Hematopoietic multipotent progenitor cell treated with erythropoietin and hydrocortisone succinate and interleukin-3 and kit ligand, for 4 days (in vitro differentiated cells): ENCODE measurements around the gene LHPP.

Source experiments
- DNase-seq: peaks from one replicate; pipeline ENCODE4 v3.0.0-alpha.2; 2015

The LHPP gene

DNA sequence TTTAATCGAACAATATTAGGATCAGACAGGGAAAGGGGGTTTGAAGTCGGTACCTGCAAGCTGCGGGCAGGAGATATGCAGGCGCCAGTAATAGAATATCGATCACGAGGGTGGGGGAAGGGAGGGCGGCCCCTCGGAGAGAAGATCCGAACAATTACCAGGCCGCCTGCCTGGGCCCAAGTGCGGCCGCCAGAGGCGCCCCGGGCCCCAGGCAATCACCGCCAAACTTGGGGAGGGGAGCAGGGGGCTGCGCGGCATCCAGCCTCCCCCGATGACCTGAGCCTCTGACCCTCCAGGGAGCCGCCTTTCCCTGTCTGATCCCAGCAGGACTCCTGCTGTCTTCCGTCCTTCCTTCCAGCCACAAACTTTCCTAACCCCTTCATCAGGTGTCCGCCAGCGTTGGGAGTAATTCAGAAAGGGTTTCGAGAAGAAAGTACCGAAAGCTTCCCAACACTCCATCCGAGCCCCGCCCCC is 12.9 kb upstream of the LHPP start:
- DNase-seq: no peak

DNA sequence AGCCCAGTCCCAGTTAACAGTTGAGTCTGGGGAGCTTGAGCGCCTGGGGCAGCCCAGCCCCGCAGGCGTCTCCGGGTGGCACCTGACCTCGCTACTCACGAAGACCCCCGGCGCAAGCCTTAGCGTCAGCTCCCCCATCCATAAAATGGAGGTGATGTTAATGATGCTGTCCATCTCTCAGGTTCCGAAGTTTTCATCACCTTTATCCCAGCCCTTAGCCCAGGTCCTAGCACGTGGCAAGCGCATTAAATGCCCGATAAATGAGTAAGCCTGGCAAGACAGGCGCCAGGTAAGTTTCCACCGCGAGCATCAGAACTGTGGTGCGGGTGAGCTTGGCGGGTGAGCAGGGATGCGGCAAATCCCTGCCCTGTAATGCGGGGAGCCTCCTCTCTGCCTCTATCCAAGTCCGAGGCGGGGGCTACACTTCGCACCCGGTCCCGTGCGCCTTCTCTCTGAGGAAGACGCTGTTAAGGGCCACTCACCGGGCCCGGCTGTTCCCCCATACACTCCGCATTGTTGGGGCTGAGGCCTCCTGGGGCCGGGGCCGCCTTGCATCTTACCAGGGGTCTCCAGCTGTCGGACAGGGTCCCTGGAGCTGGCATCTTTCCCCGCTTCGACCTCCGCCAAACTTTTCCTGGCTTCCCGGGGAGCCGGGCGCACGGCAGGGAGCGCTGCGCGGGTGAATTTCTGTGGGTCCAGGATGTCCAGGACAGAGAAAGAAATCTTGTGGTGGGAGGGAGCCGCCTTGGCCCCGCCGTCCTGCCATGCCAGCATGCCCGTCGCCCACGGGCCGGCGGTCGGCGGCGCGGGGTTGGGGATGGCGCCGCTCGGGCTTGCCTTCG is 12.2 kb upstream of the LHPP start:
- no peak for DNase-seq

DNA sequence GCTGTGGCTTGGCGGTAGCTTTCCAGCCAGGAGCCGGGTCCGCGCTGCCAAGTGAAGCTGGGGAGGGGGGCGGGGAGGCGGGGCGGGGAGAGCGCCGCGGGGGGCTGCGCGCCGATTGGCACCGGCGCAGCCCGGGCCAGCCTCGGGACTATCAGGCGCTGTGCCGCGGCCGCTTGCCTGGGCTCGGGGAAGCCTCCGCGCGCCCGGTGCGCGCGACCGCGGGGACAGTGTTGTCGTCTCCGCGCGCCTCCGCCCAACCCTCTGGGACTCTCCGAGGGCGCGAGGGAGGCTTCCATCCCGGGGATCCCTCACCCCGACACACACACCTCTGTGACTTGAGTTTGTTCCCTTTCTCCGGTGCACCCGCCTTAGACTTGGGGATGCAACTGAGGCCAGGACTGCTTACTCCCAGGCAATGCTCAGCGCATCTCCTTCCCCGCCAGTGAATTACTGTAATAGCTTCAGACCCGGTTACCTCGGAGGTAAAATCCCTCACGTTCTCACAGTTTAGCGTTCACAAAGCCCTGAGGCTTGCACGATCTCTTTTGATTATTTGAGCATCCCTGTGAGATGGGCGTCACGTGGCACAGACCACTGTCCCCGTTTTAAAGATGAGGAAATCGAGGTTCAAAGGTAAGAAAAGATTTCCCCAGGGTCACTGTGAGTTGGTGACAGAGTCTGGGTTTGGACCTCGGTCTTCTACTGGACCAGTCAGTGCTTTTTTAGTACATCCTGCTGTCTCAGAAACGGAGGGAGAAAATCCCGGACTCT is 11.4 kb upstream of the LHPP start, which contains the start of gene NKX1-2:
Gene NKX1-2, minus strand, starts transcription at position 24 of the 771 bp plus-strand sequence. CDS start 92 bp downstream, outside the sequence.
- DNase-seq: no peak

DNA sequence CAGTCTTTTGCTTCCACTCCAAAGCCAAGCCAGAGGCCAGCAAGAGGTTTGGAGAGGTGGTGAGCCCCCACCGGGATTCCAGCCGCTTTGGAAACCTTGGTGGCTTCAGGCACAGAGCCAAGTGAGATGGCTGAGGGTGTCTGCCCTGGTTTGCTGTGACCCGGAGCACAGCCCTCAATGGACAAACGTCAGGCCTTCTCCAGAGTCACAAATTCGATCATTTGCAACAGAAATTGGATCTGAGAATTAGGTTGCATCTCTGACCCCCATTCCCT is 10.9 kb upstream of the LHPP start:
- DNase-seq: no peak

DNA sequence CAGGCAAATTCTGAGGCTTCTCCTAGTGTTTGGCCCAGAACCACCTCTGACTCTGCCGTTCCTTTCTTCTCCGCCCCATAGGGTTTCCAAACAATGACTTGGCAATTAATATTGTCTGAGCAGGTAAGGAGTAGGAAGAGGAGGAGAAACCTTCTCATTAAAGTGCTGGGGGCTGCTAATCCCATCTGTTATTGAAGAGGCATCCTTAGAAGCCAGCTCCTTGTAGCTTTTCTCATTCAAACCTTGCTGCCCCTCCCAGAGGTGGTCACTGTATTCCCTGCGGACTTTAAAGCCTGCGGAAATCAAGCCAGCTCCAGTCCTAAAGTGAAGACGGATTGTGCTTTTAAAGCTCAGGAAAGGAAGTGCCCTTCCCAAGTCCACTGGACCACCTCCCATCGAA is 10.3 kb upstream of the LHPP start:
- DNase-seq: no peak

DNA sequence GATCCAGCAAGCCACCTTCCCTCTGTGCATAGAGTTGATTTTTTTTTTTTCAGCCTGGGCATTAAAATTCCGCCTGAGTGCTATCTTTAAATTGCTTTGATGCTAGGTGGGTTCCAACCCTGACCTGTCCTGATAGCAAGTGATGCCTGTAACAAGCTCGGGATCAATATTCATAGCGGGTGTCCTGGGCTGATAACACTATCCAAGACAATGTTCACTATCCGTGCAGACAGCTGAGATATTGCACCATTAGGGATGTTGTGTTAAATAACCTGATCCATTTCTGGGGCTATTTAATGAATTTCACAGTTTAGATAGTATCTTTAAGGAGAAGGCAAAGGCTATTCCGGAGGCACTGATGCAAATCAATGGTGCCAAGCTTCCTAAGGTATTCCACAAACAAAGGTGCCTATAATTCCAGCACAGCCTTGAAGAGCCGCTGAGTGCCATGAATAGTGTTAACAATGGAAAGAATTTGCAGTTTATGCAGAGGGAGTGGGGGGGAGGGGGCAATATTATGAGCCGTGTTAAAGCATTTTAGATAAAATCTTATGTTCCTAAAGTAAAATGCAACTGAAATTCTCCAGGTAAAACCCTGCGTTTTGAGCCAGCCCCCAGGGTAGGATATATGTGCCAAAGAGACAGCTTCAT is 7.5 kb upstream of the LHPP start:
- DNase-seq: no peak

DNA sequence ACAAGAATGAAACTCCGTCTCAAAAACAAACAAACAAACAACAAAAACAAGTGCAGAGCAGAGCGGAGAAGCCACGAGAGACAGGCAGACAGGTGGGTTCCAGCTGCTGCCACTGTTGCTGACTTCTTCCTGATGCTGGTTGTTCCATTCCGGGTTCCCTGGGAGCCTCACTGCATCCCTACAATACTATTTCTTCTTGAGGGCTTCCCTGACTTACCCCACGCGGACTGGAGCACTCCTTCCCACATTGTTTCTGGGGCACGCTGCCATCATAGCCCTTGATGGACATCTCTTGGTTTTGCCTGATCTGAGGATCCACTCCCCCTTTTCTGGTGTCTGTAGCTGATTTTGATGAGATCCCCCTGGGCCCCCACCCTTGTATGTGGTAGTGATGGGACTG is 6.2 kb upstream of the LHPP start:
- DNase-seq: no peak

DNA sequence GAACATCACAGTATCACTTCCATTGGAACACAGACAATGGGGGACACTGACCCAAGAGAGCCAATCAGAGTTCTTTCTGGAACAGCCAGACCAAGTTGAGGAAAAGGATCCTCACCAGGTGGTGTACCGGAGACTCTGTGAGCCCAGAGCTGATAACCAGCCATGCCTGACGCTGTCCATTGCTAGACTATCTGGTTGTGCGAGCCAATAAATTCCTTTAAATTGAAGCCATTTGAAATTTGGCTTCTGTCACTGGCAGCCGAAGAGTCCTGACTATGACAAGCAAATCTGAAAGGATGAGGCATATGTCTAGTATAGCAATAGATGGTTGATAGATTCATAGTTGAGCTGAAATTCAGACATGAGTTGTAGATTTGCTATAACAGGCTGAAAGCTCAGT is 3.1 kb upstream of the LHPP start:
- no peak for DNase-seq

DNA sequence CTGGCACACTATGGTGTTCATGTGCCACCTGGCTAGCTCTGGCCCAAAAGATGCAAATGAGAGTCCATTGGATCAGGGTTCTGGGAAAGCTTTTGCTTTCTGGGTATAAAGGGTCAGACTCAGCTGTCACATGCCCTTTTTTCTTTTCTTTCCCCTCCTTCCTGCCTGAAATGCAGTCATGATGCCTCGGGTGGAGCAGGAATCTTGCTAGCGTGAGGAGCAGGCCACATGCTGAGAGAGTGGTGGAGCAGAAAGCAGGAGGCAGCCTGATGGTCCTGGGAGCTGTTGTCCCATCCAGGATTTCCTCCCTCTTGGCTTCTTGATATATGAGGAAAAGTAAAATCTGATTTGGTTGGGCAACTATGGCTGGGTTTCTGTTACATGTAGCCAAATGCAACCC is 2.7 kb upstream of the LHPP start:
- no peak for DNase-seq

DNA sequence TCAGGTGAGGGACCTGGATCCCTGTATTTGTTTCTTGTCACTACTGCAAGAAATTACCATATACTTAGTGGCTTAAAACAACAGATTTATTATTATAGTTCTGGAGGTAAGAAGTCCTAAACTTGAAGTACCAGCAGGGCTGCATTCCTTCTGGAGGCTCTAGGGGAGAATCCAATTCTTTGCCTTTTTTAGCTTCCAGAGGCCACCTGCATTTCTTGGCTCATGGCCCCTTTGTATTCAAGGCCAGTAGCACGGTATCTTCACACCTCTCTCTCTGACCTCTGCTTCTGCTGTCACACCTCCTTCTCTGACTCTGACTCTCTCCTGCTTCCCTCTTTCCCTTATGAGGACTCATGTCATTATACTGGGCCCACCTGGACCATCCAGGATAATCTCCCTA is 2.2 kb upstream of the LHPP start:
- DNase-seq: no peak

DNA sequence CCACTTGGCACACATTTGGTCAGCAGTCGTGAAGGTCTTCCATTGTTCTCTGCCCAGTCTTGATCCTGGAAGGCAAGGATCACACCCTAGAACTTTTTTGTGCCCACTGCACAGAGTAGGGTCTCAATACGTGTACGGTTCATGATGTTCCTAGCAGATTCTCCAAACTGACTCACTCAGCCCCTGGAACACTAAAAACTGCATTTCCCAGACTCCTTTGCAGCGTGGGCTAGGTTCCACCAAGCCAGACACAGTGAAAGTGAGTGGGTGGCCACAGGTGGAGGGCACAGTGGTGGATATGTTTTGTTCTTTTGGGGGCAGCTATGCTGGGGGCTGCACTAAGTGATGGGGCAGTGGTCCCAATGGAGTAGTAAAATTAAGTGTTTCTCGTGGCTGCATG is 1.5 kb upstream of the LHPP start:
- DNase-seq: no peak

DNA sequence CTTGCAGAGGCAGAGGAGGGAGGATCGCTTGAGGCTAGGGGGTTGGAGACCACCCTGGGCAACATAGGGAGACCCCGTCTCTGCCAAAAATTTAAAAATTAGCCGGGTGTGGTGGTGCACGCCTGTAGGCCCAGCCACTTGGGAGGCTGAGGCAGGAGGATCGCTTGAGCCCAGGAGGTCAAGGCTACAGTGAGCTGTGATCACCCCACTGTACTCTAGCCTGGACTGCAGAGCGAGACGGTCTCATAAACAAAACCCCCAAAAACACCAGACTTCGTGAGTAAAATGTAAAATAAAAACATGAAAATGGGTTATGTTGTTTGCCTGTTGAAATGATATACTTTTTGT is 699 bp downstream of the LHPP start:
- no peak for DNase-seq

DNA sequence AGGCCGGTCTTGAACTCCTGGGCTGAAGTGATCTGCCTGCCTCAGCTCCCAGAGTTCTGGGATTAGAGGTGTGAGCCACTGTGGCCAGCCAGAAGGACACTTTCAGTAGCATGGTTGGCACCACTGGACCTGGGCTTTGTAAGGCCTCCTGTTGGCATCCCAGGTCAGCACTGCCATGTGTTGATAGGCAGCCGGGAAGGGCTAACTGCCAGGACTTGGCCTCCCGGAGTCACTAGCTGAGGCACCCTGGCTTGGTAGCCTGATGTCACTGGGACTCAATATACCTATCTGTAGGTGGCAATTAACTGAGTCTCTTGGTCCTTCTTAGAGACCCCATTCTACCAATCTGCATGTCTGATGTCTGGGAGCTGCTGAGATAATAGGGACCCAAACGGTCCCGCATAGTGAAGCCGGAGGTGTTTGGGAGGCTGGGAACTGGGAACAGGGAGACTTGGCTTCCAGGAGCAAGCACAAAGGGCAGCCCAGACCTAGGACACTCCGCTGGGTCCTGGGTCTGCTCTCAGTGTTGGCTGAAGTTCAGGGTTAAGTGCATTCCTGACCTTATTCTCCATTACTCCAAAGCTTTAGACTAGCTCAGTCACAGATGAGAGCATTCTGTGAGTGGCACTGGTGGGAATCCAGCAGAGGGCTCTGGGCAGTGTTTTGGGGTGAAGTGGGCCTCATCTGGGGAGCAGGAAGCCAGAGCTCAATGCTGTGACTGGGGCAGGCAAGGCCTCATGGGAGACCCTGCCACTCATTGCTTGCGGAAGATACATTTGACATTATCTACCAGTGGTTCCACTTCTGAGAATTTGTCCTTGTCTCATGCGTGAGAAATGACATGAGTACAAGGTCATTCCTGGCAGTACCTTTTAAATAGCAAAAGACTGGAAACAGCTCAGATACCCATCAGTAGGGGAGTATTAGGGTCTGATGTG is 2.7 kb downstream of the LHPP start:
- DNase-seq: peak; percentile 40

DNA sequence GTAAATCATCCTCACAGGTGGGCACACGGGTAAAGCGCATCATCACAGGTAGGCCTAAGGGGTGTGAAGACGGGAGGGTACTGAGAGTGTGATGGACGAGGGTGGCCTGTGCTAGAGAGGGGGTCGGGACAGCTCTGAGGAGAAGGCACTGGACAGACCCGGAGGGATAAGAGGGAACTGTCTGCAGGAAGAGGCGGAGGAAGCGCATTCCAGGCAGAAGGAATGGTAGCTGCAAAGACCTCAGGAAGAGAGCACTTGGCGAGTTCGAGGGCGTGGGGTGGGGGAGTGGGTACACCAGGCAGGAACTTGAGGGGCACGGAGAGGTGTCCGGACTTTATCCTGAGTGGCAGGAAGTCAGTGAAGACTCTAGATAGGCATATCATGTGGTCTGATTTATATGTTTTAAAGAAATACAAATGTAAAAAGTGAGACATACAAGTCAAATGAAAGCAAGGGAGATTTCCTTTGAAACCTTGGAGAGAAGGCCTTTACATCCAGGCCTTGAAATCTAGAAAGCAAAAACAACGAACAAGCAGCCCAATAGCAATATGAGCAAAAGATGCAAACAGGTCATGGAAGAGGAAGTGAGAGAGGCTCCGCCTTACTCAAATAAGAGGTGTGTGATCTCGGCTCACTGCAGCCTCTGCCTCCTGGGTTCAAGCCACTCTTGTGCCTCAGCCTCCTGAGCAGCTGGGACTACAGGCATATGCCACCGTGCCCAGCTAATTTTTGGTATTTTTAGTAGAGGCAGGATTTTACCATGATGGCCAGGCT is 3.6 kb downstream of the LHPP start:
- DNase-seq: peak; percentile 66

DNA sequence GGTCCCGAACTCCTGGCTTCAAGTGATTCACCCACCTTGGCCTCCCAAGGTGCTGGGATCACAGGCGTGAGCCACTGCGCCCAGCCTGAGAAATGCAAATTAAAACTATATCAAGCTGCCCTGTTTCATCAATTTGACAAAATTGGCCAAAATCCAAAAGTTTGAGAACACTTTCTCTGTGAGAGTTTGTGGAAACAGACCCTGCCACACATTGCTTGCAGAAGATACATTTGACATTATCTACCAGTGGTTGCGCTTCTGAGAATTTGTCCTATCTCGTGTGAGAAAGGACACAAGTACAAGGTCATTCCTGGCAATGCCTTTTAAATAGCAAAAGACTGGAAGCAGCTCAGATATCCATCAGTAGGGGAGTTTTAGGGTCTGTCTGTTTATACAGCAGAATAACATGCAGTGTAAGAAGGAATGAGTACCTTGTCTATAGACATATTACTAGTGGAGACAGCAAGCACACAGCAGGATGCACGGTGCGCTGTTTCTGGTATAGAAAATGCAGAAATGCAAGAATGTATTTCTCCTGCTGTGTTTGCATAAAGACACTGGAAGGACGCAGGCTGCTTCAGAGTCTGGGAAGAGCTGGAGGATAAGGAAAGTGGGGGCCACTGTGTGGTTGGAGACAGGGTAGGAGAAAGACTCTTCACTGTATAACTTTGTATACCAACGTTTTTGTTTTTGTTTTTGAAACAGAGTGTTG is 4.3 kb downstream of the LHPP start:
- peak; percentile 62 for DNase-seq

DNA sequence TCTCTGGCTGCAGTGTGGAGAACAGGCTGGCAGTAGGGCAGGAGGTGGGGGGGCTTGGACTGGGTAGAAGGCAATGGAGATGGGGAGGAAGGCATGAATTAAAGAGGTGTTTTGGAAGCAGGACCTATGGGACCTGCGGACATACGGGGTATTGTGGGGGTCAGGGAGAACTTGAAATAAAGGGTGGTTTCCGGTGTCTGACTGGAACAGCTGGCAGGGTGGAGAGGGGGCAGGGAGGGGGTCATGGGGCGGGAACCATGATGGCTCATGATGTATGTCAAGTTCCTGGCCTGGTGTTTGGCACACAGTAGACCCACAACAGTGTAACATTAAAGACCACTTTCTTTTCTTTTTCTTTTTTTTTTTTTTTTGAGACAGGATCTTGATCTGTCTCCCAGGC is 5.5 kb downstream of the LHPP start:
- DNase-seq: no peak

DNA sequence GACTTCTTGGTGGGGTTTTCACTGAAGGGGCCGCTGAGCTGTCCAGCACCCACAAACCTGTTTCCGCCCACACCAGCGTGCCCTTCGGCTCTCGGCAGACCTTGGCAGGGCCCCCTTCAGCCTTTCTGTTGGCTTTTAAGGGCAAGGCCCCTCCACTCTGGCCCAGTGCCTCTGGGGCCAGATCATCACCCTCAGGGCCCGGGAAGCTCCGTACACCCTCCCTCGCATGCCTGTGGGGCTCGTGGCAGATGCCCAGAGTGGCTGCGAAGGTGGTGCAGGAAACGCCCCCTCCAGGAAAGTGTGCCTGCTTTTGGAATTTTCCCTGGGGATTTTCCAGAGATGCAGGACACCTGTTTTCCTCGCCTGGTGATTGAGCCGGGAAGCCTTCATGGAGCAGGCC is 7.0 kb downstream of the LHPP start:
- DNase-seq: no peak

DNA sequence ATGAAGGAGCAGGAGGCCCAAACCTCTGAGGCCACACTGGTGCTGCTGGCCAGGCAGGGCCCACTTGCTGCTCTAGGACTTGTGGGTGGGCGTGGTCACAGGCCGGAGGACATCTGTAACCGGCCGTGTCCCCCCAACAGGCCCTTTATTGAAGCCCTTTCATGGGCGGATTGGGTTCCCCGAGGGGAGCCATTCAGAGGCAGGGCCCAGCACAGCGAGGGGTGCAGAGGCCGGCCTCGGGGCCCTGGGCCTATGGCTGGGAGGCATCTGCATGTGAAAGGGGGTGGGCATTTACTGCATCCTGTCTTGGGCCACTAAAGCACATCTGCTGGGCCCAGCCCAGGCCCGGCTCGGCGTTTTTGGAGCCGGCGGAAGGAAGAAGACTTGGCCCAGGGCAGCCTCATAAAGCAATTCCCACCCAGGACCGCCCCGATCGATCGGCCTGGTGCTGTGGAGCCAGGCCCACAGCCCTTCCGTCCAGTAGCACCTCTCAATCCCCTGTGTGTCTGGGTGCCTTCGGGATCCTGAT is 8.4 kb downstream of the LHPP start:
- no peak for DNase-seq

DNA sequence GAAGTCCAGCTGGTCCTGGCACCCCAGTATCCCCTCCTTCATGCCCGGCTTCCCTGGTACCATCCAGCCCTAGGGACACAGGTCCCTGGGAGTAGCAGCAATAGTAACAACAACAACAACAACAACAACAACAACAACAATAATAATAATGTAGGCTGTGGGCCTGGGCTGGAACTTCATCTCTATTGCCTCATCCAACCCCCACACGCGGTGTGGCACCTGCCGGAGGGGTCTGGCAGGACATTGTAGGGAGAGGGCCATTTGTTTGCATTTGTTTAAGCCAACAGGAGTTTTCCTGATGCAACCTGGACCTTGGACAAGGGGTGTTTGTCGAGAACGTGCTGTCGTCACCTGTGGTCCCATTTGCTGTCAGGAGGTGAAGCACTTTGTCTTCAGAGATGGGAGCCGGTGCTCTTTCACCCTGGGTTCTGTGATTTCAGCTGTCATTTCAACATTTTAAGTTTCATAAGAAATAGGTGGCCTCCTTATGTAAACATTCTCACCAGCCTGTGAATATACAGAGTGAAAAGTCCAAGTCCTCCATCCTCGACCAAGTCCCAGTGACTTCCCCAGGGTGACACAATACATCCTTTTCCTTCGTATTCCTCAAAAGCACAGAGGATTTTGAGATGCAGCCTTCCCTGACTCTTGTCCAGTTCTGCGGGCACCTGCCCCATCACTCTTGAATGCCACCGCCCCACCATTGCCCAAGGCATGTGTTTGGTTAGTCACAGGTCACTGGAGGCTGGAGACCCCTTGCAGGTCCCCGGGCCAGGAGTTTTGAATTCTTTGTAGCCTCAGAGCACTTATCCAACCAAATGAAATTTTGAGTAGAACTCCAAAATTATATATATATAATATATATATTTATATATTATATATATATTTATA is 9.2 kb downstream of the LHPP start:
- no peak for DNase-seq

DNA sequence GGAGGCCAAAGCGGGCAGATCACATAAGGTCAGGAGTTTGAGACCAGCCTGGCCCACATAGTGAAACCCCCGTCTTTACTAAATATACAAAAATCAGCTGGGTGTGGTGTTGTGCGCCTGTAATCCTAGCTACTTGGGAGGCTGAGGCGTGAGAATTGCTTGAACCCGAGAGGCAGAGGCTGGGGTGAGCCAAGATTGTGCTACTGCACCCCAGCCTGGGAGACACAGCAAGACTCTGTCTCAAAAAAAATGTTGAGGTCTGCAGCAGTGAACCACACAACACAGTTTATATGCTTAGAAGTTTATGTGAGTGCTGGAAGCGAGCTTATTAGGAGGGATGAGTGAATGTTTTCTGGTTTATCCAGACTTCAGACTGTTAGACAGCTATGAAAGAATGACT is 10.4 kb downstream of the LHPP start:
- DNase-seq: no peak
